Esophagus (tissue), 2 donors: ENCODE results near the gene FBXW2. TPM values are rescaled to one million over a fixed set of nuclear protein-coding genes. Genes with fewer than 3 reads are reported as not detected.

ENCODE experiments used
- H3K27ac ChIP-seq, 2 donors: one replicate each; pipeline ENCODE4 v1.5.1; 2013; ENCODE audit warnings: low read depth in 2 of 2, mild to moderate bottlenecking in 2 of 2, inconsistent platforms in 1 of 2, low read length in 1 of 2, moderate library complexity in 1 of 2
- H3K27me3 ChIP-seq, 2 donors: one replicate each; pipeline ENCODE4 v1.6.1; 2013; ENCODE audit warnings: low read length in 2 of 2, control low read depth in 1 of 2, mild to moderate bottlenecking in 1 of 2; ENCODE audit not compliant: insufficient read depth in 2 of 2, control insufficient read depth in 1 of 2
- H3K36me3 ChIP-seq, 2 donors: one replicate each; pipeline ENCODE4 v1.6.1; 2013; ENCODE audit warnings: low read length in 1 of 2; ENCODE audit not compliant: control insufficient read depth in 2 of 2, insufficient read depth in 2 of 2
- H3K4me1 ChIP-seq, 2 donors: one replicate each; pipeline ENCODE4 v1.6.1; 2013; ENCODE audit warnings: low read length in 1 of 2; ENCODE audit not compliant: control insufficient read depth in 2 of 2, insufficient read depth in 2 of 2
- H3K4me3 ChIP-seq, 2 donors: one replicate each; pipeline ENCODE4 v1.5.1; 2013; ENCODE audit warnings: low read length in 2 of 2, mild to moderate bottlenecking in 2 of 2, low read depth in 1 of 2, moderate library complexity in 1 of 2
- H3K9me3 ChIP-seq, 2 donors: one replicate each; pipeline ENCODE4 v1.6.1; 2013; ENCODE audit warnings: mild to moderate bottlenecking in 2 of 2, low read depth in 1 of 2, low read length in 1 of 2, moderate library complexity in 1 of 2; ENCODE audit not compliant: control insufficient read depth in 2 of 2, insufficient read depth in 1 of 2
- WGBS, 2 donors: extraction: QIAGEN DNeasy Blood & Tissue Kit; methylation state at CpG; one replicate each; pipeline ENCODE4 v1.1.7; 2013; 5-methylcytosine and 5-hydroxymethylcytosine counted together
- polyA plus RNA-seq, 2 donors: library from polyadenylated mRNA; stranded (reverse); fragments of 200-250 nt; gene quantifications; one replicate each; pipeline ENCODE4 v1.2.3, GENCODE V29; 2013
- donor health status: healthy with polysubstance abuse.
- donor health status: Bipolar disorder and iron deficiency.

Gene FBXW2
- polyA plus RNA-seq, 2 donors, result 7.1 to 15.7 TPM

GRCh38 chr9:120724757-120725400 lies 68.3 kb downstream of the FBXW2 start:
- Histone ChIP-seq H3K27me3 (no peaks in the 10 kb centered on the region), H3K27ac (no peak overlapping the region), H3K4me3 (no peak overlapping the region), H3K36me3 (no peaks in the 10 kb centered on the region), H3K4me1 (no peaks in the 10 kb centered on the region), H3K9me3 (no peaks in the 10 kb centered on the region)
- WGBS, 2 donors, result 82 to 96% methylated on average over 1 of the region's 1 CpG

- no peaks in the 10 kb centered on the region for H3K27me3 ChIP-seq
- H3K4me3 ChIP-seq, result no peak overlapping the region
- WGBS, 2 donors, result 59 to 61% methylated on average over 3 of the region's 3 CpGs
- no peaks in the 10 kb centered on the region for H3K4me1 ChIP-seq
- H3K27ac ChIP-seq, result no peak overlapping the region
- no peaks in the 10 kb centered on the region for H3K9me3 ChIP-seq
- no peaks in the 10 kb centered on the region for H3K36me3 ChIP-seq
These were observed 69.7 kb downstream of the FBXW2 start for GRCh38 chr9:120723565-120723964.

- 96 to 97% methylated on average over 4 of the region's 4 CpGs for WGBS, 2 donors
- H3K27me3 ChIP-seq, result no peaks in the 10 kb centered on the region
- H3K36me3 ChIP-seq, result no peaks in the 10 kb centered on the region
- no peaks in the 10 kb centered on the region for H3K9me3 ChIP-seq
- H3K4me1 ChIP-seq, result peaks cover 0 to 1% of the 10 kb centered on the region in 2 donors
- H3K4me3 ChIP-seq, result no peak overlapping the region
- H3K27ac ChIP-seq, result no peak overlapping the region
These were observed 72.8 kb downstream of the FBXW2 start for GRCh38 chr9:120720404-120720803.

GRCh38 chr9:120718316-120718715 lies 74.9 kb downstream of the FBXW2 start:
- Histone ChIP-seq H3K4me3 (no peak overlapping the region), H3K27me3 (no peaks in the 10 kb centered on the region), H3K9me3 (no peaks in the 10 kb centered on the region), H3K36me3 (no peaks in the 10 kb centered on the region), H3K27ac (no peak overlapping the region), H3K4me1 (peaks cover 0 to 7% of the 10 kb centered on the region in 2 donors)
- WGBS, 2 donors, result 54 to 55% methylated on average over 3 of the region's 3 CpGs

- WGBS, 2 donors, result 68 to 74% methylated on average over 2 of the region's 2 CpGs
- no peaks in the 10 kb centered on the region for H3K27me3 ChIP-seq
- no peak overlapping the region for H3K4me3 ChIP-seq
- H3K36me3 ChIP-seq, result no peaks in the 10 kb centered on the region
- peaks cover 0 to 7% of the 10 kb centered on the region in 2 donors for H3K4me1 ChIP-seq
- no peak overlapping the region for H3K27ac ChIP-seq
- no peaks in the 10 kb centered on the region for H3K9me3 ChIP-seq
These were observed 76.0 kb downstream of the FBXW2 start for GRCh38 chr9:120717176-120717575.

- Histone ChIP-seq H3K4me3 (no peak overlapping the region), H3K36me3 (no peaks in the 10 kb centered on the region), H3K27me3 (no peaks in the 10 kb centered on the region), H3K4me1 (peaks cover 0 to 7% of the 10 kb centered on the region in 2 donors), H3K27ac (no peak overlapping the region), H3K9me3 (no peaks in the 10 kb centered on the region)
- 79 to 86% methylated on average over 5 of the region's 5 CpGs for WGBS, 2 donors
These were observed 76.7 kb downstream of the FBXW2 start for GRCh38 chr9:120716483-120716882.

- Histone ChIP-seq H3K4me3 (peak overlapping the region; percentile 63 to 75), H3K36me3 (no peaks in the 10 kb centered on the region), H3K27me3 (no peaks in the 10 kb centered on the region), H3K27ac (peak overlapping the region; percentile 95 to 96), H3K9me3 (no peaks in the 10 kb centered on the region), H3K4me1 (peaks cover 0 to 7% of the 10 kb centered on the region in 2 donors)
- 25 to 44% methylated on average over 14 of the region's 14 CpGs for WGBS, 2 donors
These were observed 77.8 kb downstream of the FBXW2 start for GRCh38 chr9:120715389-120715924.

- WGBS, 2 donors, result 6 to 7% methylated on average over 30 of the region's 30 CpGs
- H3K27me3 ChIP-seq, result no peaks in the 10 kb centered on the region
- H3K36me3 ChIP-seq, result no peaks in the 10 kb centered on the region
- peak overlapping the region; percentile 63 to 75 for H3K4me3 ChIP-seq
- peak overlapping the region; percentile 95 to 96 for H3K27ac ChIP-seq
- H3K4me1 ChIP-seq, result peaks cover 0 to 7% of the 10 kb centered on the region in 2 donors
- no peaks in the 10 kb centered on the region for H3K9me3 ChIP-seq
These were observed 78.3 kb downstream of the FBXW2 start for GRCh38 chr9:120714846-120715388.

- Histone ChIP-seq H3K27ac (peak within 1 kb of the TSS; percentile 95 to 96), H3K36me3 (no peaks in the 10 kb centered on the region), H3K9me3 (no peaks in the 10 kb centered on the region), H3K4me1 (peaks cover 0 to 7% of the 10 kb centered on the region in 2 donors), H3K4me3 (peak within 1 kb of the TSS; percentile 63 to 88), H3K27me3 (no peaks in the 10 kb centered on the region)
- 0% methylated on average over 77 to 102 of the region's 102 CpGs for WGBS, 2 donors
These were observed 78.9 kb downstream of the FBXW2 start, which contains the start of gene MEGF9 for GRCh38 chr9:120714088-120714845. Gene MEGF9 (minus strand): TSS chr9:120714470. CDS start chr9:120714358, 112 bp downstream.
